GM18520 (cell line): ENCODE results near the gene IST1.
"Not testable (repeated sequence)": the region's sequence is repeated elsewhere in the genome, so short reads cannot be mapped to it uniquely, and the experiment has no call there.

Experiments
- ATAC-seq: cut with Tn5 transposase; IDR thresholded peaks from one replicate; pipeline ENCODE4 v1.9.1; 2021; ENCODE audit not compliant: unreplicated experiment

The IST1 gene

GRCh38 chr16:71894921-71895678 is at the start of gene IST1:
IST1 (plus strand) TSS chr16:71895531; CDS start chr16:71915641, 20,110 bp downstream.
- peak; percentile 76 for ATAC-seq

- ATAC-seq: peak; percentile 74
Observed at GRCh38 chr16:71845639-71846430, 49.5 kb upstream of the IST1 start, which contains the start of gene ATXN1L. ATXN1L (plus strand) TSS chr16:71845976; CDS start chr16:71849741, 3,765 bp downstream.

DNA sequence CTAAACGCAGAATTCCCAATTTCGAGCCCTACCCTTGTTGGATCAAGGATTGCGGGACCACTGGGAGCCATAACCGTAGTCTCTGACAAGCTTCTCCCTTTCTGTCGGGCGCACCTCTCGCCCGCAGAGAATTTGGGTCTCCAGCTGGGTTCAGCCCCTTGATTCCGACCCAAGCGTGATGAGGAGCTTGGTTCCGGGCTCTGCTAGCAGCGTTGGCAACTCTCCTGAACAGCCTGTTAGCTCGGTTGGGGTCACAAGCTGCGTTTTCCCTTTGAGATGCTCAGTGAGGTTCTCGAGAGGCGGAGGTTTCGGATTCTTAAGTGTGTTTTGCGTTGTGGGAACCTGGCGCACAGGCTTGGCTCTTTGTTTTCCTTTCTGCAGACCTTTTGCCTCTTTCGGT is 48.9 kb upstream of the IST1 start:
- no peak for ATAC-seq

DNA sequence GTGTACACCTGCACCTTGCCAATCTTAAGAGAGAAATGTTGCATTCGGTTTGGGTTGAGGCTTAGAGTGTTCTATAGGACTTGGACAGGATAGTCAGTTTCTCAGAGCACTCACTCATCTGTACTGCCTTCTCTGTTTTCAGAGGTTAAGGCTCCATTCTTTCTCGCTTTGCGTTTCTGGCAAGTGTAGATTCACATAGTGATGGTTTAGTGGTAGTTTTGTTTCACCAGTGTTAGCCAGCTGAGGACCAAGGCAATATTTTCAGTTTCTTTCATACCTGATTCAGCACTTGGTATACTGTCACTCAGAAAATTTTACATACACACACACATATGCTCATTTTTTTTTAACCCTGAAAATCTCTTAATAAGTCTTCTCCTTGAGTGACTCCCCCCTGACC is 48.2 kb upstream of the IST1 start:
- no peak for ATAC-seq

- ATAC-seq: no peak
Observed at GRCh38 chr16:71848622-71849021, 46.7 kb upstream of the IST1 start.

DNA sequence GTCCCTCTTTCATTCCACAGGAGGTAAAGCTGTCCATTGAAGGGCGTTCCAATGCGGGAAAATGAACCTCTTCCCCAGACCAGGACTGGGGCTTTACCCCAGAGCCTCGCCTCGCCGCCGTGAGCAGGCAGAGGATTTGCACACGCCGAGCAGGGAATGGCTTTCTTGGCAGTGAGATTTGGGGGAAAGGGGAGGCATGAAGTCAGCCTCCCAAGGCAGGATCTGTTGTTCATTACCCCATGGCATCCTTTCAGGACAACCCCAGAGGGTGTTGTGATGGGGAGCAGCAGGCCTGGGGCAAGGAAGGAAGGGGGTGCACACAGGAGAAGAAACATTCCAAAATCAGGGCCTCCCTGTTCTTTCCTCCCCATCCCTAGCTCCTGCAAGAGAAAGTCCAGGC is 43.6 kb upstream of the IST1 start:
- ATAC-seq: no peak

- ATAC-seq: no peak
Observed at GRCh38 chr16:71852158-71852557, 43.2 kb upstream of the IST1 start.

GRCh38 chr16:71852561-71852960 is 42.8 kb upstream of the IST1 start:
- ATAC-seq: no peak

DNA sequence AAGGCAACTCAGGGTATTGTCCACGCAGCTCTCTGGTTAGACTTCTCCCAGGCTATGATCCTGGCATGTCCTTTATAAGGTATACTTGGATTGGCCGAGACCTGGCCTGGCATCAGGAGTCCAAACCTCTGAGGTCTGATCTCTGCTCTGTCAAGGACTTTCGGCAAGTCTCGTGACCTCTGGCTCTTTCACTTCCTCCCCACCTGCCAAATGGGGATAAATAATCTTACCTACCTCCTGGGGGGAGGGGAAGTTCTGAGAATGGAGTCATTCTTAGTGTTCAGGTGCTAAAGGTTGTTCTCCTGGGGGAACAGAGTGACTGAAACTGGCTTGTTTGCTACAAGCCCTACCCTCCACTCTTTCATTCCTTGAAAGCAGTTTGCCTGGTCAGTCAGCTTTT is 41.9 kb upstream of the IST1 start:
- no peak for ATAC-seq

GRCh38 chr16:71854369-71854948 is 40.9 kb upstream of the IST1 start:
- ATAC-seq: no peak

- no peak for ATAC-seq
Observed at GRCh38 chr16:71855937-71856662, 39.2 kb upstream of the IST1 start.

DNA sequence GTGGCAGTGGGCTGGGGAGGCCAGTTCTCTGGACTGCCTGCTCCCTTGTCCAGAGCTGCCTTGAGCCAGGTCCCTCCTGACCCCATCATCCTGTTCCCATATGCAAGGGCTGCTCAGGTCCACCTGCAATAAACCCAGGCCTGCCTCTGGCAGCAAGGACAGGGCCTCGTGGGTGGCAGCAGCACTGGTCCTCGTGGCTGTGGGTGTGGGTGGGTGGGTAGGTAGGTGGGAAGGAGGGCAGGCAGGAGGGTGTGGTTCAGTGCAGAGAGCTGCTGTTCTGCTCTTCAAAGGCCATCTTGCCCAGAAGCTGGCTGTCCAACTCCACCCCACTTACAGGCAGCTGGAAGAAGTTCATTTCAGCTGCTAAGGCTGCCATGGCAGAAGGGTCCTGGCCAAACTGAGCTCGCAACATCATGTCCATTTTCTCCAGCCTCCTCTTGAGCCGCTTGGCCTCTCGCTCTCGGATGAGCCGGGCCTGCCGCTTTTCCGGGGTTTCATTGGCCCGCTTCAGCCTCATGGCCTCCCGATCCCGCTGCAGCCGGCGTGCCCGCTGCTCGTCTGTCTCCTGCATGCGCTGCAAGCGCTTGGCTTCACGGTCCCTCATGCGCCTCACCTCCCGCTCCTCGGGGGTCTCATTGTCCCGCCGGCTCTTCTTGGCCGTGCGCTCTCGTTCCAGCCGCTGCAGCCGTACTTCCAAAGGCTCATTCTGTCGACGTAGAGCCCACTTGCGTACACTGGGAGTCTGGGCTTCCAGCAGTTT is 35.4 kb upstream of the IST1 start:
- ATAC-seq: no peak

GRCh38 chr16:71863995-71864394 is 31.3 kb upstream of the IST1 start:
- no peak for ATAC-seq

- no peak for ATAC-seq
Observed at GRCh38 chr16:71865173-71865863, 30.0 kb upstream of the IST1 start.

GRCh38 chr16:71867175-71867574 is 28.2 kb upstream of the IST1 start:
- not testable (repeated sequence) for ATAC-seq

DNA sequence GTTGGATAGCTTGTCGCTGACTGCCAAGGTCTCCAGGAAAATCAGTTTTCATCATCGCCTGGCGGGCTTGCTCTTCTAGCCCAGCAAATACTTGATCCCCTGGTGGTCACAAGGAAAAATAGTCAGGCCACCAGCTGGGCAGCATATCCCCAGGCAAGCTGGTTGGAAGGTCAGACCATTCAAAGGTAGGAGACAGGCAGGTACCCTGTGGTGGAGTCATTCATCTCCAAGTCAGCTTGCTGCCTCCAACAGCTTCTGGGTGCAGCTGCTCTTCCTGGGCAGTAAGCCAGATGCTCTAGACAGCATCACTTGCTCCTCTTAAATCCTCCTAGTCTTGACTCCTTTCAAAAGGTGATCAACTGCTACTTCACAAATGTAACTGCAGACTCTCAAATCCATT is 27.4 kb upstream of the IST1 start:
- no peak for ATAC-seq

GRCh38 chr16:71869089-71869488 is 26.2 kb upstream of the IST1 start:
- ATAC-seq: no peak

- no peak for ATAC-seq
Observed at GRCh38 chr16:71870818-71871217, 24.5 kb upstream of the IST1 start.

DNA sequence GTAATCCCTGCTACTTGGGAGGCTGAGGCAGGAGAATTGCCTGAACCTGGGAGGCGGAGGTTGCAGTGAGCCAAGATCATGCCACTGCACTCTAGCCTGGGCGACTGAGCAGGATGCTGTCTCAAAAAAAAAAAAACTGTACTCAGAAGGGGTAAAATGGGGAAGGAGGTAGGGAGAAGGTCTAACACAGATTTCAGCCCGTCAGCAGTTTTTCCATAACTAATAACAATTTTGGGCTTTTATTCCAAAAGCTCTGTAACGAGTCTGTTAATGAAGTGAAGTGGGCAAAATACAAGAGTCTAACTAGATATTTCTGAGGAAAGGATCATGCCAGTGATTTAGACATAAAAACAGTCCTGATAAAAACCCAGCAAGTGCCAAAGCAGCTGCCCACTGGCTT is 22.1 kb upstream of the IST1 start:
- no peak for ATAC-seq

DNA sequence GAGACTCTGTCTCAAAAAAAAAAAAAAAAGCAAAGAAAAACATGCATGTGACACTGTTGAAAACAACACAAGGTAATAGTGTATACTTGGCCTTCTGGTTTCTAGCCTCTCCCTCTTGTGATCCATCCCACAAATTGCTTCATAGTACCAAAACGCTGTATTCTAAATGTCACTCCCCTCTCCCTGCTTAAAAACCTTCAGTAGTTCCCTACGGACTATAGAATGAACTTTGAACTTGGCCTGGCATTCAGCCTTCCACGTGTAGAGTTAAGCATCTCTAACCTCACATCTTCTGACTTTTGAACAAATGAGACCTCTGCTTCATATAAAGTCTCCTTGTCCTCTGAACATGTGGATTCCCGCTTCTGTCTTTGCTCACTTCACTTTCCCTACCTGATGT is 16.4 kb upstream of the IST1 start:
- ATAC-seq: no peak
